Activated gamma-delta T cell treated with Interleukin-2 at 50 U/mL for 16 hours (primary cell): ENCODE data around the gene PHEX.
"Not testable (repeated sequence)": the region's sequence is repeated elsewhere in the genome, so short reads cannot be mapped to it uniquely, and the experiment has no call there.

ENCODE experiments used
- DNase-seq: peaks from one replicate; pipeline ENCODE4 v3.0.0-alpha.2; 2020

The PHEX gene

DNA sequence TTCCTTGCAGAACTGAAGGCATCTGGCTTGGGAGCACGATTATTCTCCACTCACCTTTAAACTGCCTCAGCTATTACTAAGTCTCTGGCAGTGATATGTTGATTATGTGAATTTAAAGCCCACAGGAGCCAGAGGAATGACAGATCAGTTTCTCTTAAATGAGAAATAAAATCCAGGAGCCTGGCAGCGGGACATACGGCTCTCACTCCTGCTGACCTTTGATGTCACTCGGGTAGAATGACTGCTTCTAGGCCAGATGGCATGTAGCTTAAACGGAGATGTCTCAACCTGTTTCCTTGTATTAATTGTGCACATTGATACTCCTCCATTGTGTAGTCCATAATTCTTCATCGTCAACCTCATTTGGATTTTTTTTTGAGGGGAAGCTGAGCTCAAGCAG is 236.6 kb downstream of the PHEX start:
- DNase-seq, result no peak

DNA sequence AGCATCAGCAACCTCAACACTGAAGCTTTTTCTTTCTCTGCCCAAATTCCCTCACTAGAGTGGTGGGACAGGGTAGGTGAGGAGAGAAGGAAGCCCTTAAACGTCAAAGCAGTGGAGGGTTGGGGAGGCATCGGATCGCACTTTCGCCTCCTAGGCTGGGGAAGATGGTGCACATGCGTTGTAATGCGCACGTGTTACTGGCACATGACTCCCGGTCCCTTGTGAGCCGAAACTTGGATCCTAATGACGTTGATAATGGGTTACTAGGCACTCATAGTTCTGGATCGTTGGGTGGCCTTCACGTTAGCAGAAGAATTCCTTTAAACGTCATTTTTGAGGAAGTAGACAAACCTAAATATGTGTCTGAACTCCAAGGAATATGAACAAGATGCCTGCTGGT is 240.5 kb downstream of the PHEX start, which contains the start of gene CBLL2:
Gene CBLL2 (plus strand): TSS at position 301 of the 400 bp plus-strand sequence. CDS start 79 bp downstream, at position 380.
- no peak for DNase-seq

DNA sequence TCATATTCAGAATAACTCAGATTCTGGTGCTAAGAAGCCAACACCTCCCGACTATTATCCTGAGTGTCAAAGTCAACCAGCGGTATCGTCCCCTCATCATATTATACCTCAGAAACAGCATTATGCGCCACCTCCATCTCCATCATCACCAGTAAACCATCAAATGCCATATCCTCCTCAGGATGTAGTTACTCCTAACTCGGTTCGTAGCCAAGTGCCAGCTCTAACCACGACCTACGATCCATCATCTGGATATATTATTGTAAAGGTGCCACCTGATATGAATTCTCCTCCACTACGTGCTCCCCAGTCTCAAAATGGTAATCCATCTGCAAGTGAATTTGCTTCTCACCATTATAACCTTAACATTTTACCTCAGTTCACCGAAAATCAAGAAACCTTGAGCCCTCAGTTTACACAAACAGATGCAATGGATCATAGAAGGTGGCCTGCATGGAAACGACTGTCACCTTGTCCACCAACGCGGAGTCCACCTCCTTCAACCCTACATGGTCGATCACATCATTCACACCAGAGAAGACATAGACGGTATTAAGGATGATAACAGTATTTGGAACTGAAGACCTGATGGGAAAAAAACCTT is 241.7 kb downstream of the PHEX start:
- DNase-seq, result no peak

DNA sequence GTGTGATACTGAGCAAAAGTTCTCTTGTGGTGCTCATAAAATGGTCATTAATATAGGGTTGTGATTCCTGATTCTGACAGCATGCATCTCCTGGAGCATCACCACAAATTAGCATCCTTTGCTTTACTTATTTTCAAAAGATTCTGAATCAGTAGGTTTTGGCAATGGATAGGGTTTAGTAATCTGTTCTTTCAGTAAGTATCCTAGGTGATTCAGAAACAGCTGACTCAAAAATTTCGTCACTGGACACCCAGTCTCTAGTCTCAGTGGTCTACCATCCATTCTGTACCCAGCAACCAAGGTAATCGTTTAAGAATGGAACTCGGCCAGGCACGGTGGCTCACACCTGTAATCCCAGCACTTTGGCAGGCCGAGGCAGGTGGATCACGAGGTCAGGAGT is 244.7 kb downstream of the PHEX start:
- DNase-seq, result no peak

DNA sequence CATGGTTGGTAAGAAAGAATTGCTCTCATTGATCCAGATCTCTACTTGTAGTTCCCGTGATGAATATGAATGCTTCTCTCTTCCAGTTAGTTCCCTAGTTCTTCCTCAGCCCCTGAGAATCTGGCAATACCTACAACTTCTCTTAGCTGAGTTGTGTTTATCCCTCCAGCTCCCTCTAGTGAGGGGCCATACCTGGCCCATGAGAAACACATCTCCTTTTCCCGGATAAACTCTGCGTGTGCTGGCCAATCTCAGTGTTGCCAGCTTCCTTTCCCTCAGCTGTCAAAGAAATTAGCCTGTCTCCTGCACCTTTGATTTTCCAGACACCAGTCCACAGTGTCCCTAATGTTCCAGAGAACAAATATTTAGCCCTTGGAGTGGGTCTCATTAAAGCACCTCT is 246.2 kb downstream of the PHEX start:
- DNase-seq, result no peak

DNA sequence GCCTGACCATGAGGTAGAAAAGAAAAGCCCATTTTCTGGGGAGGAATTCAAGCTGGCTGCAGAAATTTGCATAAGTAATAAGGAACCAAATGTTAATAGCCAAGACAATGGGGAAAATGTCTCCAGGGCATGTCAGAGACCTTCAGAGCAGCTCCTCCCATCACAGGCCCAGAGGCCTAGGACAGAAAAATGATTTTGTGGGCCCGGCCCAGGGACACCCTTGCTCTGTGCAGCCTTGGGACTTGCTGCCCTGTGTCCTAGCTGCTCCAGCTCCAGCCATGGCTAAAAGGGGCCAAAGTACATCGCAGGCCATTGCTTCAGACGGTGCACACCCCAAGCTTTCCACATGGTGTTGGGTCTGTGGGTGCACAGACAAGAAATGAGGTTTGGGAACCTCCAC is 257.1 kb downstream of the PHEX start:
- not testable (repeated sequence) for DNase-seq

DNA sequence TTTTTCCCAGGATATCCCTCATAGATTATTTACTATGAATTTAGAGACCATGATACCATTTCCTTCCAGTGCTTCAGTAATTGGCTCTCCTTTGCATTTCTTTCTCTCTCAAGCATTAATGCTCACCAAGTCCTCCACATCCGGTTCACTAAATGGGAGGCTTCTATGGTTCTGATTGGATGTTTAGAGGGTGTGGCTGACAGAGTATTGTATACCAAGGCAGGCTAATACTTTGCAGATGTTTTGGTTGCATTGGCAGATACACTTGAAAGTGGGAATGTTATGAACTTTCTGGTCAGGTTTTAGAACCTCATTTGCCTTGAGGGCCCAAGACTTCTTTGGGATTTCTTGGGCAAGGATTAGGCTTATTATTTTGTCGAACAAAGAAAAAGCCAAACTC is 264.7 kb downstream of the PHEX start:
- DNase-seq, result no peak

DNA sequence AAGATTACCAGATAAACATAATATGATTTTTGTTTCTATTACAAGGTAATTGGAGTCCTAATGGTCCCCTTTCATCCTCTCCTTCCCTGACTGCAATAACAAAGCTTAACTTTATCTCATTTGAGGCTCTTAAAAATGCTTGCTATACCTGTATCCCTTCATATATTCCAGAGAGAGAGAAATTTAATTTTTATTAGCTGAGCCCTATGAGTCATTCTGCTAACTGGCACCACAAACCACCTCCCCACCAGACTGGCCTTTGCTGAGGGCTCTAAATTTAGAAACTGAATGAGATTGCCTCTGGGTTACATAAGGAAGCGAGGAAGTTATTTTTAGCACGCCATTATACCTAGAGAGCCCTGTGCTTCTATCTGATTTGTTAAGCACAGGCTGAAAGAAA is 268.0 kb downstream of the PHEX start:
- no peak for DNase-seq
